Natural killer cell treated with Interleukin-12 subunit alpha and Interleukin-12 subunit beta and Interleukin-15 and Interleukin-18, amount 100 ng/mL, for 72 hours (primary cell): ENCODE data around the gene NOP10. TPM values are rescaled to one million over a fixed set of nuclear protein-coding genes. Genes with fewer than 3 reads are reported as not detected.

Experiments
- ATAC-seq, 2 donors: fragments of 150-1000 bp; cut with Tn5 transposase in 1 of 2; sonication (Bioruptor Pico), chemical (Tn5 transposase) in 1 of 2; 2 replicates each; pipeline ENCODE4 v1.10.0; 2021
- DNase-seq: peaks from one replicate; pipeline ENCODE4 v3.0.0; 2022; ENCODE audit warnings: low spot score
- H3K27ac Mint-ChIP-seq, 2 donors: 1 replicate in 1 of 2; 2 replicates in 1 of 2; pipeline ENCODE4 v1.8.0; 2022; ENCODE audit warnings: mixed read lengths in 2 of 2, mild to moderate bottlenecking in 1 of 2, moderate library complexity in 1 of 2
- H3K27me3 Mint-ChIP-seq, 2 donors: 1 replicate in 1 of 2; 2 replicates in 1 of 2; pipeline ENCODE4 v1.8.0; 2022; ENCODE audit warnings: mixed read lengths in 2 of 2
- H3K36me3 Mint-ChIP-seq: one replicate; pipeline ENCODE4 v1.8.0; 2022; ENCODE audit warnings: mixed read lengths
- H3K4me1 Mint-ChIP-seq, 2 donors: 1 replicate in 1 of 2; 2 replicates in 1 of 2; pipeline ENCODE4 v1.8.0; 2022; ENCODE audit warnings: low read depth in 2 of 2, mixed read lengths in 2 of 2, mild to moderate bottlenecking in 1 of 2
- H3K4me3 Mint-ChIP-seq: one replicate; pipeline ENCODE4 v1.8.0; 2022; ENCODE audit warnings: mixed read lengths
- H3K9me3 Mint-ChIP-seq: 2 replicates; pipeline ENCODE4 v1.8.0; 2022; ENCODE audit warnings: mixed read lengths
- total RNA-seq, 2 donors: library from RNA; stranded (reverse); gene quantifications; one replicate each; pipeline ENCODE4 v1.2.3, GENCODE V29; 2022

The NOP10 gene
- total RNA-seq, 2 donors from 2014 or later: 196 to 250 TPM

DNA sequence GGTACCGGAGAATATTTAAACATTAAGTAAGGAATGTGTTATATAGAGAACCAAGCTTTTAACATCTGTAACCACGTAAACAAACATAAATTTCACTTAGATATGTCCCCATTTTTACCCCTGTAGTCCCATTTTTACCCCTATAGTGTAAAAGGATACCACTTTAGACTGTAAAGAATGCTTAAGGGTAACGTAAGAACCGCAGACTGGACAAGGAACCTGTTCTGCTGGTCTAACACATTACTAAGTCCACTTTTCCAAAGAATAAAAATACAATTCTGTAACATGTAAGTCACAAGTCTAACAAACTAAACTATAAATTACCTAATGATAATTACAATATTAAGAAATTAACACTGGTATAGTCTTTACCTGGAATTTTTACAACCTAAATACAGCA lies 8.3 kb downstream of the NOP10 start:
- DNase-seq (no peak), ATAC-seq (no peak)
- peak overlapping the region; percentile 96 for H3K4me3 Mint-ChIP-seq
- H3K9me3 Mint-ChIP-seq: no peaks in the 10 kb centered on the region
- no peaks in the 10 kb centered on the region for H3K27me3 Mint-ChIP-seq
- peaks cover 44 to 51% of the 10 kb centered on the region in 2 donors for H3K4me1 Mint-ChIP-seq
- peak overlapping the region; percentile 84 to 93 for H3K27ac Mint-ChIP-seq
- no peaks in the 10 kb centered on the region for H3K36me3 Mint-ChIP-seq

DNA sequence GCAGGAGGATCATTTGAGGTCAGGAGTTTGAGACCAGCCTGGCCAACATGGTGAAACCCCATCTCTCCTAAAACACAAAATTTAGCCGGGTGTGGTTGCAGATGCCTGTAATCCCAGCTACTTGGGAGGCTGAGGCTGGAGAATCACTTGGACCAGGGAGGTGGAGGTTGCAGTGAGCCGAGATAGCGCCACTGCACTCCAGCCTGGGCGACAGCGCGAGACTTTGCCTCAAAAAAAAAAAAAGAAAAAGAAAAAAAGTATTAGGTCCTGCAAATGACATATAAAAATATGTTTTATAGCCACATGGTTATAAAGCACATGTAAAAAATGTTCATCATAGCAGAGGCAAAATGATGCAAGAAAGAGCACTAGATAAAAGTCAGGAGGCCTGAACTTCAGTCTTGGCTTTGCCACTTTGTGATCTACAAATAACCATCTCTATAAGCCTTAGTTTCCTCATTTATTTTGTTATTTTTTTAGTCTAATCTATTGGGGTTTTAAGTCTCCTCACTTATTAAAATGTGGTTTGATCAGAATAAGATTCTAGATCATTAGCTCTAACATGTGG lies 10.3 kb downstream of the NOP10 start:
- Mint-ChIP-seq H3K36me3 (no peaks in the 10 kb centered on the region), H3K27ac (peak overlapping the region; percentile 84 to 93), H3K4me1 (peaks cover 49 to 62% of the 10 kb centered on the region in 2 donors), H3K9me3 (no peaks in the 10 kb centered on the region), H3K4me3 (peak overlapping the region; percentile 46), H3K27me3 (no peaks in the 10 kb centered on the region)
- DNase-seq: no peak
- ATAC-seq: no peak

DNA sequence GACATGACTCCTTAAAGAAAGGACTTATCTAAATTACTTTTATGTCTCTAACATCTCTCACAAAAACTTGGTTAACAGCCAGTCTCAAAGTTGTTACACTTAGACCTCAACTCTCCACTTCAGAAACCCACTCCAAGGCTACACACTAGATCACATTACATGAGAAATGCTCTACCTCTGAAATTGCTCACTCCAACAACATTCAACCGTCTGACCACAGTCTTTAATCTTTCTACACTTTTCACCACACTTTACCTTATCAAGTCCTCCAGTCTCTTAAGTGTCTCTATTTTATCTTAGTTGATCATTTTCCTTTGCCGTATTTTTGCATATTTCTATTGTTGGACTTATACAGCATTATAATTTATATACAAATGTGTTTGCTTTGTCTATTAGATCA lies 11.1 kb downstream of the NOP10 start:
- ATAC-seq (peak; percentile 67 to 84), DNase-seq (no peak)
- Mint-ChIP-seq H3K4me3 (peak overlapping the region; percentile 46), H3K27me3 (no peaks in the 10 kb centered on the region), H3K9me3 (no peaks in the 10 kb centered on the region), H3K36me3 (no peaks in the 10 kb centered on the region), H3K27ac (peak overlapping the region; percentile 84 to 93), H3K4me1 (peaks cover 46 to 59% of the 10 kb centered on the region in 2 donors)

DNA sequence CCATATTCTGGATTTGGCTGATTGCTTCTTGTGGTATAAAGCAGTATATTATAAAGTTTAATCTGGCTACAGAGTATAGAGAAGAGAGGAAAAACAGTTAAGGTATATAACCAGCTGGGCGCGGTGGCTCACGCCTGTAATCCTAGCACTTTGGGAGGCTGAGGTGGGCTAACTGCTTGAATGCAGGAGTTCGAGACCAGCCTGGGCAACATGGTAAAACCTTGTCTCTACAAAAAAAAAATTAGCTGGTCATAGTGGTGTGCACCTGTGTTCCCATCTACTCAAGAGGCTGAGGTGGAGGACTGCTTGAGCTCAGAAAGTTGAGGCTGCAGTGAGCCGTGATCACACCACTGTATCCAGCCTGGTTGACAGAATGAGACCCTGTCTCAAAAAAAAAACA lies 12.7 kb downstream of the NOP10 start:
- H3K9me3 Mint-ChIP-seq: no peaks in the 10 kb centered on the region
- no peak for DNase-seq
- no peaks in the 10 kb centered on the region for H3K36me3 Mint-ChIP-seq
- ATAC-seq: no peak
- H3K27ac Mint-ChIP-seq: peak overlapping the region; percentile 8 to 84
- H3K4me3 Mint-ChIP-seq: no peak overlapping the region
- H3K27me3 Mint-ChIP-seq: no peaks in the 10 kb centered on the region
- H3K4me1 Mint-ChIP-seq: peaks cover 34 to 47% of the 10 kb centered on the region in 2 donors

DNA sequence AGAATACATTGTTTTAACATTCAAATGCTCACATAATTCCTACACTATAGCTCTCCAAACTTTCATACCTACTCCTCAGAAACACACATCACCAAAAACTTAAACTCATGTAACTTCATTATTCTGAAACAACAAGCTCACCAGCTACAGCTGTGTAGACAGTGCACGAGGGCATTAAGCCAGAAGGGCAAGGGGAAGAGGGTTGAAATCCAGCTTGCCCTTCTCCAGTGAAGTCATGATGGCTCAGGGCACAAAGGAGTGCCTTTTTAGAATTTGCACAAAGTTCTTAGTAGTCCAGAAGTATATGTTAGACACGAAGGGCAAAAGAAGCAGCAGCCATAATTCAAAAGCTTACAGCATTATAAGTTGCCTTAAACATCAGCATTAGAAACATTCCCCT lies 13.9 kb downstream of the NOP10 start:
- H3K4me1 Mint-ChIP-seq: peaks cover 30 to 39% of the 10 kb centered on the region in 2 donors
- H3K4me3 Mint-ChIP-seq: peak overlapping the region; percentile 79

DNA sequence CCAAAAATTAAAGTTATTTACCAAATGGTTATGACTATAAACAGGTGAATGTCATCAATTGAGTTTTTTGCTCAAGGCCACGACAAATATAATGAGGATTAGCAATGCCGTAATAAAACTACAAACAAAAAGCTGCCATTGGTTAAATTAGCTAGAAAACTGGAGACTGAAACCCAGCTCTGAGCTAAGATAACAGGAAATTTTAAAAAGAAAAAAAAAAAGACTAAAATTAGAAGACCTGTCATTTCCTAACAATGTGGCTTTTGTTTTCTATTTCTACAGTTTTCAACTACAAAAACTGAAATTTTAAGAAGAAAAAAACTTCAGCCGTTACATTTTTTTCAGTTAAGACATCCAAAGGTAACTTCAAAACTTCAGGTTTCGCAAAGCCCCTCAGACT lies 15.0 kb downstream of the NOP10 start:
- H3K4me3 Mint-ChIP-seq: peak overlapping the region; percentile 54
- H3K4me1 Mint-ChIP-seq: peaks cover 28 to 36% of the 10 kb centered on the region in 2 donors

More for the DNA sequence above, 13.9 kb downstream of the NOP10 start:
- Mint-ChIP-seq H3K9me3 (no peaks in the 10 kb centered on the region), H3K27ac (peak overlapping the region; percentile 79 to 84), H3K27me3 (no peaks in the 10 kb centered on the region), H3K36me3 (no peaks in the 10 kb centered on the region)
- DNase-seq (no peak), ATAC-seq (no peak)

DNA sequence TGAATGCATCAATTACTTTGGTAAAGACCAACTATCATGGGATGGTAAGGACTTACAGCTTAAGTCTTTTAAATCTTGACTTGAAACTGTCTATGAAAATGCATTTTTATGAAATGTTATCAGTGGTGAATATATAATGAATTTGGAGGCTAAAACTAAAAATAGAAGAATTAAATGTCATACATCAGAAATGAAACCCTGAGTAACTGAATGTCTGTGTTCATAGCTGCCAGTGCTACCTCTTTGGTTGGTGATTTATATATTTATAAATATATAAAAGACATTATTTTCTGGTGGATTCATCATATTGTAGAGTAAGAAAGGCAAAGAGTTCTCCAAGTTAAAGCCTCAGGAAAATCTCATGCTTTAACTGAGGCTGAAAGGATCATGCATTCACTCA lies 17.6 kb downstream of the NOP10 start:
- DNase-seq: no peak
- no peak overlapping the region for H3K4me3 Mint-ChIP-seq
- no peak overlapping the region for H3K27ac Mint-ChIP-seq
- ATAC-seq: no peak
- H3K27me3 Mint-ChIP-seq: no peaks in the 10 kb centered on the region
- H3K36me3 Mint-ChIP-seq: no peaks in the 10 kb centered on the region
- H3K4me1 Mint-ChIP-seq: peaks cover 21 to 22% of the 10 kb centered on the region in 2 donors
- H3K9me3 Mint-ChIP-seq: no peaks in the 10 kb centered on the region

More for the DNA sequence above, 15.0 kb downstream of the NOP10 start:
- no peaks in the 10 kb centered on the region for H3K36me3 Mint-ChIP-seq
- ATAC-seq (no peak), DNase-seq (no peak)
- no peaks in the 10 kb centered on the region for H3K9me3 Mint-ChIP-seq
- peak overlapping the region; percentile 79 to 84 for H3K27ac Mint-ChIP-seq
- H3K27me3 Mint-ChIP-seq: no peaks in the 10 kb centered on the region

DNA sequence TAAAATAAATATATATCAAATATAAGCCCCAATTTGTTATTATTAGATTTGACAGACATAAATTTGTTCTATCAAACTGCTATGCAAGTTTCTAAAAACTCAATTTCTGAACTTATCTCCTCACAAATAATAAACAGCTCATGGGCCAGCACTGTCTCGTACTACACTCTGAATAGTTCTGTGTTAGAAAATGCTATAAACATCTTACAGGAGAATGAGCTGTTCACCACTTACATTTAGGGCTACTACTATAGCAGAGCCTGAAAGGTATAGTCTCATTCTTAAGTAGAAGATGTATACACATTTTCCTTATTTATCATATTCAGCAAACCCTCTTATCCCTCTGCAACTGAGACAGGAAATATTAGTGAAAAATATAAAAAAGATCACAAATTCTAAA lies 18.0 kb downstream of the NOP10 start:
- Mint-ChIP-seq H3K27me3 (no peaks in the 10 kb centered on the region), H3K4me1 (peaks cover 22 to 25% of the 10 kb centered on the region in 2 donors), H3K36me3 (no peaks in the 10 kb centered on the region), H3K27ac (no peak overlapping the region), H3K4me3 (no peak overlapping the region), H3K9me3 (no peaks in the 10 kb centered on the region)
- no peak for DNase-seq
- no peak for ATAC-seq

DNA sequence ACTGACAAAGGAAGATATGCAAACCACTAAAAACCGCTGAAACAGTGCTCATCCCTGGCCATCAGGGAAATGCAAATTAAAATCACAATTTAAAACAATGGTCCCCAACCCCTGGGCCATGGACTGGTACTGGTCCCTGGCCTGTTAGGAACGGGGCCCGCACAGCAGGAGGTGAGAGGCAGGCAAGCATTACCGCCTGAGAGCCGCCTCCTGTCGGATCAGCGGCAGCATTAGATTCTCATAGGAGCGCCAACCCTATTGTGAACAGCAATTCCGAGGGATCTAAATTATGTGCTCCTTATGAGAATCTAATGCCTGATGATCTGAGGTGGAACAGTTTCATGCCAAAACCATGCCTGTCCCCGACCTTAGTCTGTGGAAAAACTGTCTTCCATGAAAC lies 19.7 kb downstream of the NOP10 start:
- Mint-ChIP-seq H3K27me3 (no peaks in the 10 kb centered on the region), H3K36me3 (no peaks in the 10 kb centered on the region), H3K4me3 (no peak overlapping the region), H3K4me1 (peaks cover 21 to 22% of the 10 kb centered on the region in 2 donors), H3K27ac (no peak overlapping the region), H3K9me3 (no peaks in the 10 kb centered on the region)
- ATAC-seq: no peak
- DNase-seq: no peak

DNA sequence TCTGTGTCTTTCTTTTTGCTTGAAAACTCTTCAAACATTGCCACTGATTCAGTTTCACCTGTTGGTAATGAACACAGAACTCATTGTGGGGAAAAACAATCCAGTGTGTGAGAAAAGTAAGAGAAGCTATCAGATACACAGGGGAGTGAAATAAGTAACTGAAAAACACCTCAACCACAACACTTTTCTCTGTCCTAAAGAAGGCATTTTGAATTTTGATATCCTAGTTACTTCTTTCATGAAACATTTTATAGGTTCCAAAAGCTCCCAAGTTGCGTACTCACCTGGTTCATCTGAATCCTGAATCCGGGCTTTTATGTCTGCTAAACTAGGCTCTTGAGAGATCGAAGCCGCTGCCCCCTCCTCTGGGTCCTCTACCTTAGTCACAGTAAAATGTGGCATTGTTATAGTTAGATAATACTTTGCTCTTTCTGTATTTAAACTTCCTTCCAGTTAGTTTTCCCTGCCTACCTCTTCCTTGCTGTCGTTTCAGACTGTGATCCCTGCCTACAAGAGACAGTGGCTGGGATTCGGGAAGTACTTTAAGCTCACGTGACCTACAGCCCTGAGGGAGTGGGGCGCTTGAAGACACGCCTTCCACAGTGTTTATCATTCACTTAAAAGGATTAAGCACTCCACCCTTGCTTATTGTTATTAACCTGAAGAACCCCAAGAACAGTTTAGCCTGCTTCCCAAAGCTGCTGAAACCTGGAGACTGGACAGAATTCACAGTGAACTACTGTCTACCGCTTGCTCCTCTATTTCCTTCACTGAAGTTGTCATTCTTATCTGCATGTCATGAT lies 24.5 kb downstream of the NOP10 start:
- ATAC-seq (peak; percentile 49 to 72), DNase-seq (no peak)
- H3K36me3 Mint-ChIP-seq: no peaks in the 10 kb centered on the region
- no peaks in the 10 kb centered on the region for H3K27me3 Mint-ChIP-seq
- H3K4me3 Mint-ChIP-seq: peak overlapping the region; percentile 91
- peak overlapping the region; percentile 71 to 87 for H3K27ac Mint-ChIP-seq
- H3K9me3 Mint-ChIP-seq: no peaks in the 10 kb centered on the region
- H3K4me1 Mint-ChIP-seq: peaks cover 32 to 36% of the 10 kb centered on the region in 2 donors

DNA sequence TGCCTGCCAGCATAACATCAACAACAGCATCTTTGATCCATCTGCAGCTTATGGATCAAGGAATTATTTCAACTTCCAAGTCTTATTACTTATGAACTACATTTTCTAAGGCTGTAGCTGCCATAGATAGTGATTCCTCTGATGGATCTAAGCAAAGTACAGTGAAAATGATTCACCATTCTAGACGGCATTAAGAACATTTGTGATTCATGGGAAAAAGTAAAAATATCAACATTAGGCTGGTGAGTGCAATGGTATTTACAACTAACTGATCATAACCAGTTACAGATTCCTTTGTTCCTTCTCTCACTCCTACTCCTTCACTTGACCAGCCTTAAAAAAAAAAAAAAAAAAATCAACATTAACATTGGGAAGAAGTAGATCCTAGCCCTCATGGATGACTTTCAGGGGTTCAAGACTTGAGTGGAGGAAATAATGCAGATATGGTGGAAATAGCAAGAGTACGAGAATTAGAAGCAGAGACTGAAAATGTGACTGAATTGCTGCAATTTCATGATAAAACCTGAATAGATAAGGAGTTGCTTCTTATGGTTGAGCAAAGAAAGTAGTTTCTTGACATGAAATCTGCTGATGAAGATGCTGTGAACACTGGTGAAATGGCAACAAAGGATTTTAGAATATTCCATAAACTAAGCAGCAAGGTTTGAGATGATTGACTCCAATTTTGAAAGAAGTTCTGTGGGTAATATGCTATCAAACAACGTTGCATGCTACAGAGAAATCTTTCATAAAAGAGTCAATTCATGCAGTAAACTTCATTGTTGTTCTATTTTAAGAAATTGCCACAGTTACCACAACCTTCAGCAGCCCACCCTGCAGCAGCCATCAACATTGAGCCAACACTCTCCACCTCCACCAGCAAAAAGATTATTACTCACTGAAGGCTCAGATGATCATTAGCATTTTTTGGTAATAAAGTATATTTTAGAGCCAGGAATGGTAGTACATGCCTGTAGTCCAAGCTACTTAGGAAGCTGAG lies 28.1 kb downstream of the NOP10 start:
- H3K9me3 Mint-ChIP-seq: no peaks in the 10 kb centered on the region
- no peaks in the 10 kb centered on the region for H3K36me3 Mint-ChIP-seq

DNA sequence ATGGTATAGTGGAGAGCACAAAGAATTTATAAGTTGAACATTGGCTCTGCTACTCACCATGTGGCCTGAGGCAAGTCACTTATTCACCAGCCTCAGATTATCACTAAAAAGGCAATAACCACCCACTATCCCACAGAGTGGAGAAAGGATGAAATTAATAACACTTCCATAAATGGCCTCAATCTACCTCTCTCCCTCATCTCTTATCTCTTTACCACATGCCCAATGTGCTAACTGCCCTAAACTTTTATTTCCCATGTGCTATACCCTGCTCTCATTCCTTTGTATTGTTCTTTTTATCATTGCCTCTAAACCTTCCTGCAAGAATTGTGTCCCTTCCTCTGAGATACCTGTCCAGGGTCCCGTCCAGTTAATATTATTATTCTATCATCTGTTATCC lies 31.4 kb downstream of the NOP10 start:
- Mint-ChIP-seq H3K4me1 (peaks cover 30 to 39% of the 10 kb centered on the region in 2 donors), H3K9me3 (no peaks in the 10 kb centered on the region), H3K36me3 (peaks cover 6% of the 10 kb centered on the region), H3K27ac (no peak overlapping the region), H3K27me3 (no peaks in the 10 kb centered on the region), H3K4me3 (no peak overlapping the region)
- no peak for ATAC-seq
- DNase-seq: no peak

More for the DNA sequence above, 28.1 kb downstream of the NOP10 start:
- Mint-ChIP-seq H3K4me1 (peaks cover 39 to 43% of the 10 kb centered on the region in 2 donors), H3K27me3 (no peaks in the 10 kb centered on the region), H3K4me3 (no peak overlapping the region), H3K27ac (peak overlapping the region in 1 of 2 donors; percentile 25)
- DNase-seq: no peak
- ATAC-seq: no peak

DNA sequence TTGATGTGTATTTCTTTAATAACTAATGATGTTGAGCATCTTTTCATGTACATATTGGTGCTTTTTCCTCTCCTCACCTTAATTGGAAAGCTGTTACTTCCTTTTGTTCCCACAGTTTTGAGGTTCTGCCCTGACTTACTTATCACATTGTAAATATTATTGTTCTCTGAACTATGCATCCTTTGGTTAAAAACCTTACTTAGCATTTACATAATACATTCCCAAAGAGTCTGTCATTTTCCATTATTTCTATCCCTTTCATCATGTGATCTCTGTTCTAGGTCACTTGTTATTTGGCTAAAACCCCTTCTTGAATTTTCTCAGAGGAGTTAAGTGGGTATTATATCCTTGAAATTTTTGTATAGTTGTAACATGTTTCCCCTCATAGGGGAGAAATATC lies 38.3 kb downstream of the NOP10 start:
- DNase-seq: no peak
- Mint-ChIP-seq H3K27me3 (no peaks in the 10 kb centered on the region), H3K27ac (peak overlapping the region in 1 of 2 donors; percentile 36), H3K4me3 (no peak overlapping the region), H3K9me3 (no peaks in the 10 kb centered on the region), H3K36me3 (peaks cover 6% of the 10 kb centered on the region), H3K4me1 (peaks cover 30 to 37% of the 10 kb centered on the region in 2 donors)
- ATAC-seq: no peak
